Renal cortex interstitium (tissue), 11 donors: ENCODE results near the gene RTN4RL2. TPM values are rescaled to one million over a fixed set of nuclear protein-coding genes. Genes with fewer than 3 reads are reported as not detected.
A peak's percentile ranks its signal among the peaks of the same experiment; 100 is the strongest.

Source experiments
- DNase-seq, 11 donors: peaks; one replicate each; pipeline ENCODE4 v3.0.0-alpha.2; 2013; ENCODE audit warnings: low read depth in 9 of 11, low spot score in 4 of 11; ENCODE audit errors: extremely low read depth in 1 of 11
- polyA plus RNA-seq, 3 donors: library from polyadenylated mRNA; unstranded; fragments of 120-200 nt; gene quantifications; one replicate each; pipeline ENCODE4 v1.2.1, GENCODE V29; 2013; ENCODE audit not compliant: insufficient read length in 3 of 3

The RTN4RL2 gene
- polyA plus RNA-seq, 3 donors = 2.3 to 3.9 (median 2.4) TPM

DNA sequence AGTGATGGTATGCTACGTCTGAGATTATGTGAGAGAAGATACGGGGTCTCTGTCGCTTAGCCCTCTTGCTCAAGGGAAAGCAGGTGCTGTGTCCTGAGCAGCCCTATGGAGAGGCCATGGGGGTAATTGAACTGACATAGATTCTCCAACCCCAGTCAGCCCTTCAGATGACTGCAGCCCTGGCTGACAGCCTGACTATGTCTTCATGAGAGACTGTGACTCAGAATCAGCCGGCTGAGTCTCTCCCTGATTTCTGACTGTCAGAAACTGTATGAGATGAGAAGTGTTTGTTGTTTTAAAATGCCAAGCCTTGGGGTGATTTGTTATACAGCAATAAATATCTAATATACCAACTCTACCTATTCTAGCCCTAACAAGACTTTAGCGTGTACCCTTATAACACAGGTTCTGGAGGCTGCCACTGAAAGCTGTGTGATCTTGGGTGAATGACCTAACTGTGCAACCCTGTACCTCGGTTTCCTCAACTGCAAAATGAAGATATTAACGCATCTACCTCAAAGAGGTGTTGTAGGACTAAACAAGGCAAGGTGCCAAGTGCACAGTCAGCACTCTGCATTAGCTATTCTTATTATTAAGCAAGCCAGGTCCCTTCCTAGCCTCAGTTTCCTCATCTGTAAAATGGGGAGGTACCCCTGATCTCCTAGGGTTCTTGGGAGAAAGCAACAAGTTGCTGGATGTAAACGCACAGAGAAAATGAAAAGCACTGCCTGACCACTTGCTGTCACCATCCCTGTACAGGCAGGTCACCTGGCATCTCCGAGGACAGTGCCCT is 30.3 kb downstream of the RTN4RL2 start:
- no peak for DNase-seq

DNA sequence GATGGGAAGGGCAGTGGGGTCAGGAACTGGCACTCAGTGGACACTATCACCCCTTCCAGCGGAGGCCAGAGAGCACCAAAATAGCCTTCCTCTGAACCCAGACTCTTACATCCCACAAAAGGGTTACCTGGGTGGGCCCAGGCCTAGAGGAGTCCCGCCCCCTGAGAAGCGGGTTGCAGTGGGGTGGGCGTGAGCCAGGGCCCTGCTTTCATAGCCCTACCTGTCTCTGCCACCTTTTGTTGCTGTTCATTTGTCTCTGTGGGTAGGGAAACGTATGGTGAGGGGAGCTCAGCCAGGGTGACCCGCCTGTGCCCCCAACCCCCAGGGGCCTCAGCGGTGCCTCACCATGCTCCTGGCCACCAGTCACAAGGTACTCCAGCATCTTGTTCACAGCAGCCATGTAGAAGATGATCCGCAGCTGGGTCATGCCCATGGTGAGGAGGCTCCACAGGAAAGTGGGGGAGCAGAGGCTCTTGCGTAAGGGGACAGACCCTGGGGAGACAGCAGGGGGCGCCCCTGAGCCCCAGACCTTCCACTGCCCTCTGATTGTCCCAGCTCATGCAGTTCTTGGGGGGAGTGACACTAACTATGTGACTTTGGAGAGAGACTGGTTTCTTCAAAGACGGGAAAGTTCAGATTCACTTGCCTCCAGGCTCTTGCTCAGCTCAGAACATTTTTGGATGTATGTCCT is 31.2 kb downstream of the RTN4RL2 start:
- no peak for DNase-seq

DNA sequence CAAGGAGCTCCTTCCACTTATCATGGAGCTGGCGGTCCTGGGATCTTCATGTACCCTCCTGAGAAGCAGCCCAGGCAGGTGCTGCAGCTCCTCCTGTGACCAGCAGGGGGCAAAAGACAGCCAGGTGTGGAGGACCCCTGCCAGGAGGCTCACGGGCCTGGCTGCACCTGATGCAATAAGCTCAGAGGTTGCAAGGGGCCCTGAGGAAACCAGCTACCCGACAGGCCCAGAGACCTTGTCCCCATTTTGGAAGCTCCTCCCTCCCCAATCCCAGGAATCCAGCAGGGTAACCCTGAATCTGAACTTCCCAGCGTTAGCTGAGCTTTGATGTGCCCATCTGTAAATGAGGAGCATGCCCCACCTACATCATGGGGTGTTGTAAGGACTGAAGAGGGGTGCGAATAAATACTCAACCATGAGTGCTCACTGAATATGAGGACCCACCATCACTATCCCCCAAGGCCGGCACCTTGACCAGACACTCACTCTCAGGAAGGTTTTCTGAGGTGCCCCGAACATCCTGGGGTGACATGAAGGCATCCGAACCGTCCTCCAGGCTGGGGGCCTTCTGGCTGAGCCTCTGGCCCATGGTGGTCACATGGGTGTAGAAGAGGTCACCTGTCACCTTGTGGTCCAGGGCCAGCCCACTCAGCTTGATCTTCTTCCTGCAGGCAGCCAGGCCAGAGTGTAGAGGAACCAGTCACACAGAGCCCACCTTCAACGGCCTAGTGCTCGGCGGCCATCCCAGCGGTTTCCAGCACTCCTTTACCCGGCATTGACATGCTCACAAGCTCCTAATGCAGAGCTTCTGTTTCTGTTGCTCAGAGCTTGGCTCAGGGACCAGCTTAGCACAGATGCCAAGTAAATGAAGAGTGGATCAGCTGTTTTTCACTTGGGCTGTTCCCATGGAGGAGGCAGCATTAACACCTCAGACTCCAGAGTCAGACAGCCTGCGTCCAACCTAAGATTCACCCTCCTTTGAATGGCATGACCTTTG is 33.5 kb downstream of the RTN4RL2 start:
- peak in 2 of 11 donors; percentile 37 to 45 for DNase-seq

DNA sequence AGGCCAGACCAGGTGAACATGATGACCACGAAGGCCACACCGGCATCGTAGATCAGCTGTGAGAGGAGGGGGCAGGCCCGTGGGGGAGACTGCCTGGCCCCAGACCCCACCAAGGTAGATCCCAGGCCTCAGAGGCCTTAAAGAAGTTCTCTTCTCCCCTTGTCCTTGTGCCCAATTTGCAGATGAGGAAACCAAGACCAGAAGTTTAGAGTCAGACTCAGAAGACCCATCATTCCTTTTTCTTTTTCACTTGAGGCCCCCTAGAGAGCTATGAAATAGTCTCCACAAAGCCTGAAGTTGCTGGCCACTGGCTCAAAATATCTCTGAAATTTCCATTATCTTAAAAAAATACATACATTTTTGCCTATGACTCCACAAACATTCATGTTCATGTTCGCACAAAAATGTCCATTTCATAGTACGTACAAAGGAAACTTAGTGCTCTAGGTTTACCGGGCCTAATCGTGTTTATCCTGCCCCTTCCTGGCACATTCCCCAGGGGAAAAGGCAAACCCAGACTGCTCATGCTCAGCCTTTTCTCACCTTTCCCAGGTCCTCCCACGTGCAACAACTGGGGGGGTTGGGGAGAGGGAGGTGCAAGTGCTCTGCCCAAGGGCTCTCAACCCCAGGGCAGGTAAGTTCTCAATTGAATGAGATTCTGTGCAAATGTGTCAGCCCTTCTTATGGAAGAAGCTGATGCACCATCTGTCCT is 35.9 kb downstream of the RTN4RL2 start:
- no peak for DNase-seq

DNA sequence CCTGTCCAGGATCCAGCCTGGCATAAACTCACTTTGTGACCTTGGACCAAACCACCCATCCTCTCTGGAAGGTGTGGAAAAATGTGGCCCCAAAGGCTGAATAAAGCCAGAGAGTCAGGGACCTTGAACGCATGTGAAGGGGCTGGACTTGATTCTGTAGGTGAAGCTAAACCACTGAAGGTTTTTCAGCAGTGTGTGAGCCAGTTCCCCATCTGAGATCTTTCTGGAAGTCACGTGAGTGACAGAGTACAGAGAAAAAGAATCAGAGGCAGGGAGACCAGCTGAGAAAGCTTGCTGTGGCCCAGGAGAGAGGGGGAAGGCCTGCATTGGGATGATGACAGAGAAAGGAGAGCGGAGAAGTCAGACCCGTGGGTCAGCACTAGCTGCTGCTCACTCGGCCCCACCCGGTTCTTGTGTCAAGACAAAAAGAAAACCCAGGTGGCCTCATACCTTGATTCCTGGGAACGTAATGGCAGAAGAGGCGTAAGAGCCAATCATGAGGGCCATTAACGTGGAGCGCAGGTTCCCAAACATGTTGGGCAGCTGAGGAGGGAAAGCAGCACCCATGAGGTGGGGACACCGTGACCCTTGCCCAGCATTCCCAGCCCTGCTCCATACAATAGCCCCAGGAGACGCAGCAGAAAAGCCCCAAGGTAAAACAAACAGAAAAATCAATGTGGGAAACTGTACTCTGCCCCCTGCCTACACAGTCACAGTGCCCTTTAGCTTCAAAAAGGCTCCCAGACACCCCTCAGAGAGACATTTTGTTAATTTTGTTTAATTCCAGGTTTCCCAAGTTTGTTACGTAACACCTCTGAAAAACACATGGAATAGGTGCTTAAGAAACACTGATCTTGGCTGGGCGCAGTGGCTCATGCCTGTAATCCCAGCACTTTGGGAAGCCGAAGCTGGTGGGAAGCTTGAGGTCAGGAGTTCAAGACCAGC is 37.2 kb downstream of the RTN4RL2 start:
- no peak for DNase-seq

DNA sequence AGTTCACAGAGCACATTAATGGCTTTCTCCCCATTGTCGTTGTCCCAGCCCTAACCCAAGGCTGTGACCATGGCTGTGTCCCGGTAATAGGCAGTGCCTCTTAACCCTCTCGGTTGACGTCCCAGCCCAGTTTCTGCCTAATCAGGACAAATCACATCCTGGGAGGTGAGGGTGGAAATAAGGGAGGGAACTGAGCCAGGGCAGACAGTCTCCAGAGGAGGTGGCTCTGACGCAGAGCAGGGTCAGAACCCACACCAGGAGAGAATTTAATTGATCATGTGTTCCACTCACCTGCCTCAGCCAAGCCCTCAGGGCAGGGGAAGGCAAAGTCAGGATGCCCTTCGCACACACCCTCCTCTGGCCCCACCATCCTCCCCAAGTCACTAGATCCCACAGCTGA is 38.2 kb downstream of the RTN4RL2 start:
- no peak for DNase-seq

DNA sequence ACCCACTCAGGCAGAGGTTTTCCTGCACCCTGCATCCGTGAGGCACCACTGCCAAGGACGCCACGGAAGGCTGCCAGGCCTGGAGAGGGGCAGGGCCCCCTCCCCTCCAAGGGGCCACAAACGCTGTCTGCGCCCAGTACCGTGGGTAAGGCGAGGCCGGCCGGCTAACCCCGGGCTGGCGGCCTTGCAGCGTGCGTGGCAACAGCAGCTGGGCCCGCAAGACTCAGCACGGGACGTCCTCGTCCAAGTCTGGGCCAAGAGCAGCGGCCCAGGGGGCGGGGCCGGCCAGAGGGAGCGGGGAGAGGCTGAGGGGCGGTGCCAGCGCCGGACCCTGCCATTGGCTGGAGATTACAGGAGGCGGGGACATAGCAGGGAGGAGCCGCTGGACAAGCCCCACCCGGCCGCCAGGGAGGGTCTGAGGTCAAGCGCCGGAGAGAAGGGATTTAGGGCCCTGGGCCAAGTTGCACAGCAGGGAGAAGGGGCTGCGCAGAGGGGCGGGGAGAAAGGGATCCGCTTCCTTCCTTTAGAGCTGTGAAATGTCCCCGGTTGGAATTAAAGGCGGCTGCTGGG is 39.2 kb downstream of the RTN4RL2 start:
- DNase-seq = peak; percentile 75 to 92 (median 90)

DNA sequence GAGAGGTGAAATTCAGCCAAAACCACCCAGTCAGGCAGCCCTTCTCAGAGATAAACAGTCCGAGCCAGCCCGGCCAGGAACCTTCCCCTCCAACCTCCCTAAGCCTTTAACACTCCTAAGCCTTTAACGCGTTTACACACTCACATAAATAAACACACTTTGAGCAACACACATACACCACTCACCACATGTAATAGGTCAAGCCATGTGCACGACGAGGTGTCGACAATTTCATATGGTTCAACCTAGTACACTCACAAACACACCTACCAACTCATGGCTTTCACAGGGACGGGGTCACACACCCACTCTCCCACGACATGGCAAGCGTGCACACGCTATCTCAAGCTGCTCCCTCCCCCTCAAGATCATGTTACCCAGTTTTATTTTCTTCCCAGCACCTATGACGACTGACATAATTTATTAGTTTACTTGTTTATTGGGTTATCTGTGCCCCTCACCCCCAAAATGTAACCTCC is 39.7 kb downstream of the RTN4RL2 start:
- no peak for DNase-seq

DNA sequence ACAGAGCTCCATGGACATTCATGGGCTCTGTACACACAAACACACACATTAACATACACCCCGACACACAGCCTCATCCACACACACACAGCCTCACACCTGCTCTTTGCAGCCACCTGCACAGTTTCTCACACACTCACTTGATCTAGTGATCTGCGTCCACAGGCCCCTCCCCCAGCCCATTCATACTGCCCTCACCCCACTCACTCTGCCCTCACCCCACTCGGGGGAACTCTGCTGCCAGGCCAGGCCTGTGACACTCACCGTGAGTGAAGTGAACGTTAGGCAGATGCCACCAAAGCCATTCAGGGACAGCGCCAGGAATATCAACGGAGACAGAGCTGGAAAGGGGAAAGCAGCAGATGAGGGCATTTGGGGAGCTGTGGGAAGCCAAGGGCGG is 40.2 kb downstream of the RTN4RL2 start:
- no peak for DNase-seq

DNA sequence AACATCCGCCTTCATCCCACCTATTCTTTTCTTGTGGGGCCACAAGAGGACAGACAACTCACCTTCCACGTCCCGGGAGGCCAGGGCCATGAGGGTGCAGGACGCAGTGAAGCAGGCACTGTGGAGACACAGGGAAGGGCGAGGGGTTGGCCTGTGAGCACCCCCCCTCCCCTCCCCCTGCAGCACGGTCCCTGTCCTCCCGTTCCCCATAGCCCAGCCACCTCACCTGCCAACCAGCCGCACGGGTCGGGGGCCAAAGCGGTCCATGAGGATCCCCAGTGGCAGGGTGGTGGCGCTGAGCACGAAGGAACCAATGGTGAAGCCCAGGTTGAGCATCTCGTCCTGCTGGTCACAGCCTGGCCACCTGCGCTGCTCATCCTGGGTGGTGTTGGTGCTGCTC is 40.6 kb downstream of the RTN4RL2 start:
- DNase-seq = no peak

DNA sequence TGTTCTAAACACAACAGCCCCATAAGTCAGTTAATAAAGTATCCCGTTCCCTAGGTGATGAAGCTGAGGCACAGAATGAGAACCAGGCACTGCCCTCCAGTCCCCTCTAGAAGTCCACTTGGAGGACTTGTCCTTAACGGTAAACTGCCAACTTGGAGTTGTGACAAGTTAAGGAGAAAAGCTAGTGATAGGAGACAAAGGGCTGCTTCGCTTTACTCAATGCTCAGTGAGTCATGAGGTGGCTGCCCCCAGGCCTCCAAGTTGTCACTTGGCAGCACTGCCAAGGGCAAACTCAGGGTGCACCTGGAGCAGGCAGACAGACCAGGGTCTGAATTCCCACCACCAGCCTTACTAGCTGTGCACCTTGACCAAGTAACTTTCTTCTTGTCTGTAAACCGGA is 41.6 kb downstream of the RTN4RL2 start:
- DNase-seq = no peak

DNA sequence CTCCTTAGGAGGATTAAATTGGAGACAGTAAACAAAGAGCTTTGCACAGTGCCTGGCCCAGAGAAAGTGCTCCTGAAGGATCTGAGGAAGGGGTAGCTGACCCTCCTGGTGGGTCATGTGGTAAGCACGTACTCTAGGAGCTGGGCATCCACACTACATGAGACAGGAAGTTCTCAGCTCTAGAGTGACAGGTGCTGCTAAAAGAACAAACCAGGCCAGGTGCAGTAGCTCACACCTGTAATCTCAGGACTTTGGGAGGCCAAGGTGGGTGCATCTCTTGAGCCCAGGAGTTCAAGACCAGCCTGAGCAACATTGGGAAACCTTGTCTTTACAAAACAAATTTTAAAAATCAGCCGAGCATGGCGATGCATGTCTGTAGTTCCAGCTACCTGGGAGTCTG is 42.0 kb downstream of the RTN4RL2 start:
- no peak for DNase-seq

DNA sequence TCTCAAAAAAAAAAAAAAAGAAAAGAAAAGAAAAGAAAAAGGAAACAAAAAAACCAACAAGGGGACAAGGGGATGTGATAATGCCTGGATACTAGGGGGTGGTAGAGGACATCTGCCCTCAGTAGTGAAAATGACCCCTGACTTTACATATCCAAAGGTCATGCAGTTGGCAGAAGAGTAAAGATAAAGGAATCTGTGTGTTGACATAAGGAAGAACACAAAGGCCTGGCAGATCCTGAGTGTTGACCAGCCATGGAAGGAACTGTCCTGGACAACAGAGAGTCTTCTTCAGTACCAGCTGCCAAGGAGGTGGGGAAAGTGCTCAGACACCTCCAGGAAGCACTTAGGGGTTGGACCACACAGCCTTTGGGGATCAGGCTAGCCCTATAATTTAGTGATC is 42.5 kb downstream of the RTN4RL2 start:
- DNase-seq = no peak

DNA sequence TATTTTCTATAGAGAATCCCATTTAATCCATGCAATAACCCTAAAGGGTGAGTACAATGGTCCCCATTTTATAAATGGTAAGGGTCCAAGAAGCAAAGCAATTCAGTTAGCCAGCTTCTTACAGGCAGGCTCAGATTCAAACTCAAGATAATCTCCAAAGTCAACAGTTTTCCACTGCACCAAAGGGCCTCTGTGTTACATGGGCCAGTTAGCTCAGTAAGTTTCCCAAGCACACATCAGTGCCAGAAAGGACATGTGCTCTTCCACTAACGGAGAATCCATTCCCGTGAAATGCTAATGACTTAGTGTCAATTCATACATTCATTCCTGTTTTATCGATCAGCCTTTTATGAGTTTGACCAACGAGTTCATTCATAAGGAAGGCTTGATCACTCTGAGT is 44.2 kb downstream of the RTN4RL2 start:
- no peak for DNase-seq

DNA sequence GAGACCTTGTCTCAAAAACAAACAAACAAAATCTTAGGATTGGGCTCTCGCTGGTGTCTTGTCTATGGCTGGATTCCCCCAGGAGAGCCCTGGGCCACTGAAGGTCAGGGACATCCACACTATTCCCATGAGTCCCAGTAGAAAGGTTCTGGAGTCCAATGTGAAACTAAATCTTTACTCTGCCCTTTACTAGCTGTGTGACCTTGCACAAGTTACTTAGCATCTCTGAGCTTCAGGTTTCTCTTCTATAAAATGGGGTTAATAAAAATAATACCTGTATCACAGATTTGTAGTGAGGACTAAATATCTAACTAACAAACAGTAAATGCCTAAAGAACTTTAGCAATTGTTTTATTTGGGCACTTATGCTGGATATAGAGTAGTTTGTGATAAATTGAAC is 46.2 kb downstream of the RTN4RL2 start:
- no peak for DNase-seq

DNA sequence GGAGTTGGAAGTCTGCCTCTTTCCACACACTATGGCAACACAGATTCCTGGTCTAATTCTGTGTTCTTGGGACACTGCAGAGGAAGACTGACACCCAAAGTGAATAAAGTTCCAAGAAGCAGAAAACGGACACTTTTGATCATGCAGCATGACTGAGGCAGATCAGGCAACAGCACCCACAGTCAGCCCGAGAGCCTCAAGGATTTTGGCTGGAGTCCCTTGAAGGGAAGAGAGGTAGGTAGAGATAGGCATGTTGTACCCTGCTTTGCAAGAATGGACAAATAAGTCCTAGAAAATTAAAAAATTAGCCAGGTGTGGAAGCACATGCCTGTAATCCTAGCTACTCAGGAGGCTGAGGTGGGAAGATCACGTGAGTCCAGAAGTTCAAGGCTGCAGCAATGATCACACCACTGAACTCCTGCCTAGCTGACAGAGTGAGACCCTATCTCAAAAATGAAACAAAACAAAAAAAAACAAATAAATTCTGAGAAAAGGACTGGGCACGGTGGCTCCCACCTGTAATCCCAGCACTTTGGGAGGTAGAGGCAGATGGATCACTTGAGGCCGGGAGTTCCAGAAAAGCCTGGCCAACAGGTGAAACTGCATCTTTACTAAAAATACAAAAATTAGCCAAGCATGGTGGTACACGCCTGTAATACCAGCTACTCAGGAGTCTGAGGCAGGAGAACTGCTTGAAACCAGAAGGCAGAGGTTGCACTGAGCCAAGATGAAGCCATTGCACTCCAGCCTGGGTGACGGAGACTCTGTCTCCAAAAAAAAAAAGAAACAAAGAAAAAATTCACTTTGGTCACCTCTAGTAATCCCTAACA is 48.2 kb downstream of the RTN4RL2 start:
- no peak for DNase-seq
